Neural progenitor cell (in vitro differentiated cells): ENCODE measurements around the gene NFIA. TPM values are rescaled to one million over a fixed set of nuclear protein-coding genes. Genes with fewer than 3 reads are reported as not detected.
A peak's percentile ranks its signal among the peaks of the same experiment; 100 is the strongest.

Experiments used
- DNase-seq: peaks from one replicate; pipeline ENCODE4 v3.0.0-alpha.2; 2016; ENCODE audit warnings: low spot score
- H2AFZ ChIP-seq: fragments of 200-600 bp; sonication (generic); replicated peaks from 2 replicates; pipeline ENCODE4 v1.6.1; 2016; ENCODE audit warnings: antibody characterized with exemption
- H3F3A ChIP-seq: fragments of 200-600 bp; sonication (generic); 2 replicates; pipeline ENCODE4 v1.6.1; 2016; ENCODE audit warnings: antibody characterized with exemption, low read depth
- H3K27ac ChIP-seq: fragments of 200-600 bp; sonication (generic); 2 replicates; pipeline ENCODE4 v1.5.1; 2016; ENCODE audit warnings: mild to moderate bottlenecking
- H3K27me3 ChIP-seq: fragments of 200-600 bp; sonication (generic); 2 replicates; pipeline ENCODE4 v1.6.1; 2016; ENCODE audit warnings: mild to moderate bottlenecking, moderate library complexity
- H3K36me3 ChIP-seq: fragments of 200-600 bp; sonication (generic); 2 replicates; pipeline ENCODE4 v1.5.1; 2016
- H3K4me1 ChIP-seq: fragments of 200-600 bp; sonication (generic); 2 replicates; pipeline ENCODE4 v1.6.1; 2016; ENCODE audit warnings: mixed run types
- H3K4me2 ChIP-seq: fragments of 200-600 bp; sonication (generic); 2 replicates; pipeline ENCODE4 v1.6.1; 2016
- H3K4me3 ChIP-seq: fragments of 200-600 bp; sonication (generic); 2 replicates; pipeline ENCODE4 v1.5.1; 2016
- H3K79me2 ChIP-seq: fragments of 200-600 bp; sonication (generic); 2 replicates; pipeline ENCODE4 v1.6.1; 2016; ENCODE audit warnings: low read depth
- H3K9ac ChIP-seq: fragments of 200-600 bp; sonication (generic); 2 replicates; pipeline ENCODE4 v1.6.1; 2016
- H3K9me3 ChIP-seq: fragments of 200-600 bp; sonication (generic); 2 replicates; pipeline ENCODE4 v1.5.1; 2016; ENCODE audit warnings: low read depth
- H4K20me1 ChIP-seq: fragments of 200-600 bp; sonication (generic); 2 replicates; pipeline ENCODE4 v1.6.1; 2016; ENCODE audit warnings: low read depth
- H3K27ac Mint-ChIP-seq: 3 replicates; pipeline ENCODE4 v1.8.0; 2021; ENCODE audit warnings: mixed read lengths
- H3K27me3 Mint-ChIP-seq: 2 replicates; pipeline ENCODE4 v1.8.0; 2022; ENCODE audit warnings: low read depth, mild to moderate bottlenecking, inconsistent platforms, moderate library complexity, mixed read lengths; ENCODE audit not compliant: insufficient read depth
- H3K36me3 Mint-ChIP-seq: 3 replicates; pipeline ENCODE4 v1.8.0; 2021; ENCODE audit warnings: mixed read lengths
- H3K4me1 Mint-ChIP-seq: 3 replicates; pipeline ENCODE4 v1.8.0; 2021; ENCODE audit warnings: mixed read lengths
- H3K4me3 Mint-ChIP-seq: 3 replicates; pipeline ENCODE4 v1.8.0; 2021; ENCODE audit warnings: mild to moderate bottlenecking, moderate library complexity, mixed read lengths
- H3K9me3 Mint-ChIP-seq: 3 replicates; pipeline ENCODE4 v1.8.0; 2020; ENCODE audit warnings: mixed read lengths
- CTCF ChIP-seq: fragments of 200-600 bp; sonication (generic); IDR thresholded peaks from 2 replicates; pipeline ENCODE4 v1.5.1; 2017; ENCODE audit warnings: antibody characterized with exemption, mild to moderate bottlenecking
- EZH2 ChIP-seq: fragments of 200-600 bp; sonication (generic); IDR thresholded peaks from 2 replicates; pipeline ENCODE4 v1.6.1; 2017; ENCODE audit warnings: antibody characterized with exemption, mild to moderate bottlenecking, moderate library complexity
- EZH2phosphoT487 ChIP-seq: fragments of 200-600 bp; sonication (generic); IDR thresholded peaks from 2 replicates; pipeline ENCODE4 v1.6.1; 2017; ENCODE audit warnings: antibody characterized with exemption
- total RNA-seq: library from RNA; depleted of rRNA; stranded (reverse); fragments of >200 nt; gene quantifications from 2 replicates; pipeline ENCODE4 v1.2.3, GENCODE V29; 2015; ENCODE audit warnings: low replicate concordance

The NFIA gene
- total RNA-seq, 1 donor from 2014 or later = 5.3 TPM

- no peak overlapping the region for H3K27ac ChIP-seq
- H3K79me2 ChIP-seq = no peaks in the 10 kb centered on the region
- no peaks in the 10 kb centered on the region for H3K36me3 ChIP-seq
- peaks cover 2% of the 10 kb centered on the region for H3F3A ChIP-seq
- H3K9me3 ChIP-seq = no peaks in the 10 kb centered on the region
- H3K9ac ChIP-seq = no peak overlapping the region
- H2AFZ ChIP-seq = no peak overlapping the region
- no peaks in the 10 kb centered on the region for H4K20me1 ChIP-seq
- peaks cover 35% of the 10 kb centered on the region for H3K4me1 ChIP-seq
- H3K4me3 ChIP-seq = no peak overlapping the region
- no peak for TF ChIP-seq CTCF
- TF ChIP-seq EZH2phosphoT487 = no peak
- TF ChIP-seq EZH2 = no peak
- no peak for DNase-seq
- peaks cover 23% of the 10 kb centered on the region for H3K27me3 ChIP-seq
- Mint-ChIP-seq H3K27ac (no peak overlapping the region), H3K4me1 (peaks cover 7% of the 10 kb centered on the region), H3K9me3 (peaks cover 2% of the 10 kb centered on the region), H3K4me3 (no peak overlapping the region), H3K27me3 (peaks cover 47% of the 10 kb centered on the region), H3K36me3 (peaks cover 18% of the 10 kb centered on the region)
- H3K4me2 ChIP-seq = no peak overlapping the region
Observed at GRCh38 chr1:61089741-61090140, 7.4 kb downstream of the NFIA start.

- no peak overlapping the region for H3K4me2 ChIP-seq
- H2AFZ ChIP-seq = no peak overlapping the region
- Mint-ChIP-seq H3K4me1 (peaks cover 7% of the 10 kb centered on the region), H3K36me3 (peaks cover 18% of the 10 kb centered on the region), H3K27ac (no peak overlapping the region), H3K9me3 (peaks cover 2% of the 10 kb centered on the region), H3K4me3 (peak overlapping the region; percentile 34), H3K27me3 (peaks cover 51% of the 10 kb centered on the region)
- H3K9ac ChIP-seq = no peak overlapping the region
- H4K20me1 ChIP-seq = no peaks in the 10 kb centered on the region
- no peaks in the 10 kb centered on the region for H3K36me3 ChIP-seq
- no peak overlapping the region for H3K27ac ChIP-seq
- H3K4me3 ChIP-seq = no peak overlapping the region
- peaks cover 14% of the 10 kb centered on the region for H3K27me3 ChIP-seq
- peaks cover 37% of the 10 kb centered on the region for H3K4me1 ChIP-seq
- no peak for DNase-seq
- H3K9me3 ChIP-seq = no peaks in the 10 kb centered on the region
- H3K79me2 ChIP-seq = no peaks in the 10 kb centered on the region
- H3F3A ChIP-seq = peaks cover 2% of the 10 kb centered on the region
- no peak for TF ChIP-seq CTCF
Observed at GRCh38 chr1:61090546-61091202, 8.3 kb downstream of the NFIA start.

- peaks cover 6% of the 10 kb centered on the region for H3K27me3 ChIP-seq
- no peak overlapping the region for H3K9ac ChIP-seq
- no peak overlapping the region for H3K4me3 ChIP-seq
- H3K9me3 ChIP-seq = no peaks in the 10 kb centered on the region
- peaks cover 2% of the 10 kb centered on the region for H3F3A ChIP-seq
- peaks cover 37% of the 10 kb centered on the region for H3K4me1 ChIP-seq
- no peak overlapping the region for H3K4me2 ChIP-seq
- peaks cover 2% of the 10 kb centered on the region for H3K9me3 Mint-ChIP-seq
- no peak overlapping the region for H3K27ac Mint-ChIP-seq
- peak; percentile 46 for DNase-seq
- H3K36me3 Mint-ChIP-seq = peaks cover 18% of the 10 kb centered on the region
- no peak overlapping the region for H3K27ac ChIP-seq
- peaks cover 7% of the 10 kb centered on the region for H3K4me1 Mint-ChIP-seq
- no peaks in the 10 kb centered on the region for H4K20me1 ChIP-seq
- TF ChIP-seq EZH2 (no peak), EZH2phosphoT487 (peak; percentile 74), CTCF (no peak)
- peaks cover 50% of the 10 kb centered on the region for H3K27me3 Mint-ChIP-seq
- H3K4me3 Mint-ChIP-seq = no peak overlapping the region
- H3K36me3 ChIP-seq = no peaks in the 10 kb centered on the region
- H2AFZ ChIP-seq = no peak overlapping the region
- H3K79me2 ChIP-seq = no peaks in the 10 kb centered on the region
Observed at GRCh38 chr1:61091455-61091854, 9.1 kb downstream of the NFIA start.
